Tibial nerve (tissue), 4 donors: ENCODE results near the gene TMEM135. TPM values are rescaled to one million over a fixed set of nuclear protein-coding genes. Genes with fewer than 3 reads are reported as not detected.
"Not testable (repeated sequence)": the region's sequence is repeated elsewhere in the genome, so short reads cannot be mapped to it uniquely, and the experiment has no call there.

Experiments
- DNase-seq, 2 donors: peaks; one replicate each; pipeline ENCODE4 v3.0.0-alpha.2; 2019; ENCODE audit warnings: low spot score in 2 of 2
- H3K27ac ChIP-seq, 4 donors: fragments of 200-600 bp; sonication (generic) in 3 of 4; one replicate each; pipeline ENCODE4 v1.5.1; 2017 to 2019; ENCODE audit warnings: mild to moderate bottlenecking in 1 of 4
- H3K27me3 ChIP-seq, 2 donors: fragments of 200-600 bp; sonication (generic) in 1 of 2; one replicate each; pipeline versions ENCODE4 v1.5.1 to v1.6.0; 2017 to 2019
- H3K36me3 ChIP-seq, 3 donors: fragments of 200-600 bp; sonication (generic); one replicate each; pipeline ENCODE4 v1.5.1; 2018 to 2019
- H3K4me1 ChIP-seq, 4 donors: fragments of 200-600 bp; sonication (generic) in 3 of 4; one replicate each; pipeline ENCODE4 v1.5.1; 2017 to 2019
- H3K4me3 ChIP-seq, 4 donors: fragments of 200-600 bp; sonication (generic) in 3 of 4; one replicate each; pipeline ENCODE4 v1.5.1; 2017 to 2019; ENCODE audit warnings: mild to moderate bottlenecking in 1 of 4, moderate library complexity in 1 of 4
- H3K9me3 ChIP-seq, 4 donors: fragments of 200-600 bp; sonication (generic) in 3 of 4; one replicate each; pipeline ENCODE4 v1.5.1; 2017 to 2019
- CTCF ChIP-seq, 5 experiments: fragments of 200-600 bp in 3 of 5; fragments of 450-650 bp in 2 of 5; sonication (generic) in 3 of 5; IDR thresholded peaks; one replicate each; pipeline ENCODE4 v1.5.1; 2016 to 2019; ENCODE audit warnings: antibody characterized with exemption in 5 of 5, mild to moderate bottlenecking in 3 of 5, moderate library complexity in 2 of 5
- EP300 ChIP-seq, 2 donors: sonication (generic); formaldehyde crosslinking; IDR thresholded peaks; one replicate each; pipeline ENCODE4 v1.6.1; 2017; ENCODE audit warnings: antibody characterized with exemption in 2 of 2, mild to moderate bottlenecking in 1 of 2
- POLR2A ChIP-seq, 2 donors: fragments of 450-650 bp; IDR thresholded peaks; one replicate each; pipeline ENCODE4 v1.6.1; 2017; ENCODE audit warnings: antibody characterized with exemption in 2 of 2, mild to moderate bottlenecking in 2 of 2, moderate library complexity in 2 of 2
- WGBS, 2 donors: methylation state at CpG; one replicate each; pipeline ENCODE4 v1.1.5; 2018; 5-methylcytosine and 5-hydroxymethylcytosine counted together
- total RNA-seq, 4 donors: library from RNA; depleted of rRNA; stranded (reverse); fragments of >200 nt; gene quantifications; one replicate each; pipeline ENCODE4 v1.1.0, GENCODE V29; 2016

Gene TMEM135
- total RNA-seq, 4 donors from 2014 or later, result 23.2 to 28.5 (median 25.6) TPM

DNA sequence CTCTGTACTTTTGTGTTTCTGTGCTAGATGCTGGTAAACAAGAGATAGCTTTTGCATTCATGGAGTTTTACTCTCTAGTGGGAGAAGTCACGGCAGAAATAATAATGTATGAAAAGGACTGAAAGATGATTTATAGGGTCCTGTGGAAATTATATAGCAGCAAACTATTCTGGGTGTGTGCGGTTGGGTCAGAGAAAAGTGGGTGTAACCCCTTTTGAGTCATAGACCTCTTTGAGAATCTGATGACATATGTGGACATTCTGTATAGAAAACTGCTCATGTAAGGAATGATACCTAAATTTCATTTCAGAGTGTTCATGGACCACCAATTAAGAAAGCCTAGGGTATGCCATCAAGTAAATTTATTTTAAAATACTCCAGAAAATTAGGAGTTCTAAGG, 54.4 kb downstream of the TMEM135 start:
- Histone ChIP-seq H3K27me3 (no peaks in the 10 kb centered on the region), H3K4me1 (no peaks in the 10 kb centered on the region), H3K4me3 (no peak overlapping the region), H3K36me3 (peaks cover 0 to 54% (median 0%) of the 10 kb centered on the region in 3 donors), H3K27ac (no peak overlapping the region), H3K9me3 (peaks cover 0 to 22% (median 8%) of the 10 kb centered on the region in 4 donors)
- no peak for DNase-seq
- TF ChIP-seq CTCF (IDR thresholded peaks at IDR 0.05) (no peak), EP300 (IDR thresholded peaks at IDR 0.05) (no peak), POLR2A (IDR thresholded peaks at IDR 0.05) (no peak)
- 95 to 96% methylated on average over 2 of the region's 2 CpGs for WGBS, 2 donors

- DNase-seq, result no peak
- Histone ChIP-seq H3K27me3 (no peaks in the 10 kb centered on the region), H3K4me3 (no peak overlapping the region), H3K9me3 (peaks cover 0 to 22% (median 8%) of the 10 kb centered on the region in 4 donors), H3K36me3 (peaks cover 0 to 49% (median 0%) of the 10 kb centered on the region in 3 donors), H3K27ac (no peak overlapping the region), H3K4me1 (no peaks in the 10 kb centered on the region)
- no peak for TF ChIP-seq EP300 (IDR thresholded peaks at IDR 0.05)
- no peak for TF ChIP-seq POLR2A (IDR thresholded peaks at IDR 0.05)
- no peak for TF ChIP-seq CTCF (IDR thresholded peaks at IDR 0.05)
These were observed 54.8 kb downstream of the TMEM135 start for GRCh38 chr11:87092567-87092966.

GRCh38 chr11:87097582-87097981, 59.8 kb downstream of the TMEM135 start:
- no peak for DNase-seq
- WGBS, 2 donors, result 51 to 62% methylated on average over 3 of the region's 3 CpGs
- H3K27me3 ChIP-seq, result no peaks in the 10 kb centered on the region

DNA sequence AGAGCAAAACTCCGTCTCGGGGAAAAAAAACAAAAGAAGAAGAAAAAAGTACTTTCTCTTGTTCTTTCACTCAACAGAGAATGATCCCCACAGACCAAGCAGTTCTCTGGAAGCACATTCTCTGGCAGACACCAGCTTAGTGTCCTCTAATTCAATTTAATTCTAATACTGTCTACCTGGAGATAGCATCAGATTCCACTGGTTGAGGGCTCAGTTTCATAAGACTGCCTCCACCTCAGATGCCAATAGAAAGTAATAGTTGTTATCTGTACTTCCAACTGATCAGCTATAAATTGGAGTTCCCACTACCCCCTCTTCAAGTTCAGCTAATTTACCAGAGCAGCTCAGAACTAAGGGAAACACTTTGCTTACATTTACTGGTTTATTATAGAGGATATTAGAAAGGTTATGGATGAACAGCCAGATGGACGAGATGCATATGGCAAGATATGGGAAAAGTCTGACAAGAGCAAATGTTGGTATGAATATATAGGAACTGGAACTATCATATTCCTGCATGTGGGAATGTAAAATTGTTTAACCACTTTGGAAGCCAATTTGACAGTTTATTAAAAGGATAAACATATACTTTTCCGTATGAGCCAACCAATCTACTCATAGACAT, 64.3 kb downstream of the TMEM135 start:
- TF ChIP-seq POLR2A (IDR thresholded peaks at IDR 0.05), result no peak
- no peak for TF ChIP-seq CTCF (IDR thresholded peaks at IDR 0.05)
- no peak for TF ChIP-seq EP300 (IDR thresholded peaks at IDR 0.05)
- WGBS, 2 donors, result 93 to 97% methylated on average over 4 of the region's 4 CpGs
- Histone ChIP-seq H3K4me1 (no peaks in the 10 kb centered on the region), H3K4me3 (no peak overlapping the region), H3K27ac (no peak overlapping the region), H3K27me3 (no peaks in the 10 kb centered on the region), H3K9me3 (no peaks in the 10 kb centered on the region), H3K36me3 (no peaks in the 10 kb centered on the region)
- DNase-seq, result no peak

More at GRCh38 chr11:87097582-87097981, 59.8 kb downstream of the TMEM135 start:
- Histone ChIP-seq H3K4me1 (no peaks in the 10 kb centered on the region), H3K27ac (no peak overlapping the region), H3K4me3 (no peak overlapping the region), H3K9me3 (peaks cover 0 to 11% (median 4%) of the 10 kb centered on the region in 4 donors), H3K36me3 (peaks cover 0 to 37% (median 0%) of the 10 kb centered on the region in 3 donors)
- TF ChIP-seq CTCF (IDR thresholded peaks at IDR 0.05) (peak in 4 of 5 experiments; percentile 29 to 52 (median 46)), EP300 (IDR thresholded peaks at IDR 0.05) (no peak)

DNA sequence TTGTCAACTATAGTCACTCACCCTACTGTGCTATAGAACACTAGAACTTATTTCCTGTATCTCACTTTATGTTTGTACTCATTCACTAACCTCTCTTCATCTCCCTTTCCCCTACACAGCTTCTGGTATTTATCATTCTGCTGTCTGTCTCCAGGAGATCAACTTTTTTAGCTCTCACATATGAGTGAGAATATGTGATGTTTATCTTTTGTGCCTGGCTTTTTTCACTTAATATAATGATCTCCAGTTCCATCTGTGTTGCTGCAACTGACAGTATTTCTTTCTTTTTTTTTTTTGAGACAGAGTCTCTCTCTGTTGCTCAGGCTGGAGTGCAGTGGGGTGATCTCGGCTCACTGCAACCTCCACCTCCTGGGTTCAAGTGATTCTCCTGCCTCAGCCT, 68.1 kb downstream of the TMEM135 start:
- H3K27ac ChIP-seq, H3K4me3 ChIP-seq, H3K4me1 ChIP-seq, H3K9me3 ChIP-seq, DNase-seq, H3K36me3 ChIP-seq, H3K27me3 ChIP-seq: not testable (repeated sequence)
- WGBS, 2 donors, result 81 to 89% methylated on average over 1 of the region's 1 CpG

DNA sequence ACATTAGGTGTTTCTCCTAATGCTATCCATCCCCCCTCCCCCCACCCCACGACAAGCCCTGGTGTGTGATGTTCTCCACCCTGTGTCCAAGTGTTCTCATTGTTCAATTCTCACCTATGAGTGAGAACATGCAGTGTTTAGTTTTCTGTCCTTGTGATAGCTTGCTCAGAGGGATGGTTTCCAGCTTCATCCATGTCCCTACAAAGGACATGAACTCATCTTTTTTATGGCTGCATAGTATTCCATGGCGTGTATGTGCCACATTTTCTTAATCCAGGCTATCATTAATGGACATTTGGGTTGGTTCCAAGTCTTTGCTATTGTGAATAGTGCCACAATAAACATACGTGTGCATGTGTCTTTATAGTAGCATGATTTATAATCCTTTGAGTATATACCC, 69.6 kb downstream of the TMEM135 start:
- not testable (repeated sequence) for DNase-seq, H3K36me3 ChIP-seq, H3K27ac ChIP-seq, H3K27me3 ChIP-seq, H3K4me3 ChIP-seq, H3K9me3 ChIP-seq, H3K4me1 ChIP-seq
- 93 to 100% methylated on average over 3 of the region's 3 CpGs for WGBS, 2 donors
